ENCODE data around the gene NOP14.
A peak's percentile ranks its signal among the peaks of the same experiment; 100 is the strongest.

NOP14 gene

DNA sequence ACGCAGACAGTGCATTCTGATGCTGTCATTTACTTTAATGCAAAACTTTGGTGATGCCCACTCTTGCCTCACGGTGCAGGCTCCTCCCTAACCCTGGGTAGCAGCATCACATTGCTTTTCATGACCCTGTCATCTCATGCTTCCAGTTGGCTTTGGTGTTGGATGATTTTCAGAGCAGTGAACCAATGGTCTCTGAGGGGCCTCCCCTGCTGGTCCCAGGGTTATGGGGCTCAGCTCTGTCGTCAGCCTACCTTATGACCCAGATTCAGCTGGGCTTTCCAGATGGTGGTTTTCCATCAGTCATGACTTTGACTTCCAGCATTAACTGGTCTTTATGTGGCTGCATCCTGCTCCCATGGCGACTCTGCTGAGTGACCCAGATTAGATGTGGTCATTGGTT, 56.0 kb downstream of the NOP14 start:
- DNase-seq, result peak in 2 of 42 donors; percentile 13 to 37
- intact Hi-C loops (cut with DNase I), result no loop called here

DNA sequence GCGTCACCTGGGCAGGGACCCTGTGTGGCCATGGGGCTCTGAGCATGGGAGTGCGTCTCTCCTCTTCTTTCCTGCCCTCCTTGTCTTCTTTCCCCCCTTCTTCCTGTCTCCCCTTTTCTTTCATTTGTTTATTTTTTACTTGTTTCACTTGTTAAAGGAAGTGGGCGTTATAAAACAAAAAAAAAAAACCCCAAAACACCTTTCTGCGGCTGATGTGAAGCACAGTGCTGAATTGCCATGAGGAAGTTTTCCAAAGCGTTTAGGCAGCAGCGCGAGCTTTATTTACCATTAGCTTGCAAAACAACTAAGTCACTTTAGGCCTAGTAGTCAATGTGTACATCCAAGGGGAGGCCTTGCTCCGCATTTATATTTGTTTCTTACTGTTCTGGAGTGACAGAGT, 57.0 kb downstream of the NOP14 start:
- DNase-seq, result peak in 2 of 42 donors; percentile 2 to 35
- intact Hi-C loops (cut with DNase I), result no loop called here

DNA sequence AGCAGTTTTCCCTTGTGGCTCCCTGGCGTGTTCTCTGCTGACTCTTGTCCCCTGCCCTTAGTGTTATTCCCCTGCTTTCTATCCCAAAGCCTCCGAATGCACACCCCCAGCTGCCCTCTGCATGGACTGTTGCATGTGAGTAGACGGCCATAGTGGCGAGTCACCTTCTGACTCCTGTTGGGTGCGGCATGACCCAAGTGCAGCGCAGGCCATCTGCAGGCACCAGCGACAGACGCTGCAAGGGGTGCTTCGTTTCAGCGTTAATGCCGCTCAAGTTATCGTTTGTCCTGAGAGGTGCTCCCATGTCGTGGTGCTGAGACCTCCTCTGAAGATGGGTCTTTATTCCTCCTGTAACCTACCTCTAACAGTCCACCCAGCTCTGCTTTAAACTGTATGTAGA, 57.7 kb downstream of the NOP14 start:
- intact Hi-C loops (cut with DNase I), result no loop called here
- peak in 2 of 42 donors; percentile 4 to 39 for DNase-seq

DNA sequence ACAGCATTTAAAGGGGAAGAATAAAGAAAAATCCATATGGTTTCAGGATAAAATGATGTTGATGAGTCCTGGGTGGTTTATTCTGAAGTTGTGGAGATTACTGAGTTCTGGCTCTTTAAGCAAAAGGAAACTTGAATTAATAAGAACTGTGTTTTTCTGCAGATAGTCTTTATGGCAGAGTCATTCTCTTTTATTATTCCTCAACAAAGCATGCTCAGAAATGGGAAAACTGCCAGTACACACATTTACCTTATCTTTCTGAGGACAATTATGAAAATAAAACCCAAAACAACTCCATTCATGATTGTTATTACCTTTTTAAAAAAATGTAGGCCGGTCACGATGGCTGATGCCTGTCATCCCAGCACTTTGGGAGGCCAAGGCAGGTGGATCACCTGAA, 61.1 kb downstream of the NOP14 start:
- no peak for DNase-seq
- intact Hi-C loops (cut with DNase I), result no loop called here

DNA sequence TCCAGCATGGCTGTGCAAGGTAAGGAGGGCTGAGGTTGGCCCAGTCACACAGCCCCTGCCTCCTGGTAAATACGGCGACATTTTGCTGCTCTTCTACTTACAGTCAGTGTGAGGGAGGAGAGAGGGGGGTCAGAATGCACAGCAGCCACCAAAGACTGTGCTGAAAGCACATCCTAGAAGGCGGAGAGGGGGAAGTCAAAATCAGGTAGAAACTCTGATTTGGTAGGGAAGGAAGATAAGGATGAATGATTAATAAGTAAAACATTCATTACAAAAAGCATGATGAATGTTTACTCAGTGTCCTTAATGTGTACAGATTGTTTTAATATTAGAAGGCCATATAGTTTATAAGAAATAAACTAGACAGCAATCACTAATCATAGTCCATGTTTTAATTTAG, 62.0 kb downstream of the NOP14 start:
- intact Hi-C loops (cut with DNase I), result no loop called here
- peak in 1 of 42 donors; percentile 9 for DNase-seq

DNA sequence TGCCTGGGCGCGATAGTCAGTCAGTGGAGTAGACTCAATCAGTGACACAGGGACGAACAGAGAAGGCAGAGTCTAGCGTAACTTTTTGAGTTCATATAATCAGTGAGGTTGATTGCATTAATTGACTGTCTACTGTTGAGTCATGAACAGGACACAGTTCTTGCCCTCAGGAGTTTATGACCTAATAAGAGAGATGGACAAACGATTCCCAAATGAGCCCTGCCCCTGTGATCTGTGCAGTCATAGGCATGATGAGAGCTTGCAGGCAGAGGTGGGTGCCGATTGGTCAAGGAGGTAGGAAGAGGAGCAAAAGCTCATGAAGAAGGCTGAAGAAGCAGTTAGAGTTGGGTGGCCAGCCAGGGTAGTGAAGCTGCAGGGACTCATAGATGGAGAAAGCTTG, 62.5 kb downstream of the NOP14 start:
- intact Hi-C loops (cut with DNase I), result no loop called here
- DNase-seq, result peak in 1 of 42 donors; percentile 25

DNA sequence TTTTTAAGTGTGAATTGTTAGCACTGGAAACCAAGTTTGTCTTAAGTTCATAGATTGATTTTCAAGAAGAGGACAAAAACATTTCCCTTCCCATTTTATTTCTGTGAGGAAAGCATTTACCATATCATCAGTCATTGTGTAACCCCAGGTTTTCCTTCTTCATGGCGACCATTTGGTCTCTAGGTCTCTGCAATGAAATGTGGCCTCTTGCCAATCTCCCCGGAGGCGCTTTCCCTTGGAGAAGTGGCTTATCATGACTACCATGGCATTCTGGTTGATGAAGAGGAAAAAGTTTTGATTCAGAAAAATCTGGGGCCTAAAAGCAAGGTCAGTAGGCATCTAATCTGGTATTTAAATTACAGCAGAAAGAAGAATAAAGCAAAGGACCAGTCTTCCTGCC, 65.2 kb downstream of the NOP14 start:
- intact Hi-C loops (cut with DNase I), result no loop called here
- peak in 1 of 42 donors; percentile 40 for DNase-seq

DNA sequence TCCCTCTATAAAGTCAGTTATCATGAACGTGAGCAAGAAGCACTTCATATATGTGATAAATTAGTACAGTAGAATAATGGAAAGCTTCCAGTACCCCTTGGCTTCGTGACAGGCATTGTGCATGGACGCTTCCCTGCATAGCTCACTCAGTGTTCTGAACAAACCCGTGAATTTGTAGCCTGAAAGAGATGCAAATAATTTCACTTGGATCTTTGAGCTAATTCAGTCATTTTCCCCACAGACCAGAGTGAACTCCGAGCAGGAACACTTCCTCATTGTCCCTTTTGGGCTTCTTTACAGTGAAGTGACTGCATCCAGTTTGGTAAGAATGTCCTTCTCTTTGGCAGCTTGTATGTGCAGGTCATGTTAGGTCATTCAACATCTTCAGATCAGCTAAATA, 69.4 kb downstream of the NOP14 start:
- DNase-seq, result peak in 5 of 42 donors; percentile 18 to 73 (median 45)
- intact Hi-C loops (cut with DNase I), result no loop called here

DNA sequence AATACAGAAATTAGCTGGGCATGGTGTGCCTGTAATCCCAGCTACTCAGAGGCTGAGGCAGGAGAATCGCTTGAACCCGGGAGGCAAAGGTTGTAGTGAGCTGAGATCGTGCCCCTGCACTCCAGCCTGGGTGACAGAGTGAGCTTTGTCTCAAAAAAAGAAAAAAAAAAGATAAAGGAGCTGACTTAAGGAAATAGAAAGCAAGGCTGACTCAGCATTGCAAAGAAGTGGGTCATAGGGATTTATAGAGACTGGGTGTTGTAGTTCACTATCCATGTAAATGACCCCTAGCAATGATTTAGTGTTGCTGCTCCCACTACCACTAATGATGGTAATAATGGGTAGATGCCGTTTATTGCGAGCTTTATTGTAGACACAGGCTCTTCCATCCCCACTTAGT, 71.9 kb downstream of the NOP14 start:
- no peak for DNase-seq
- intact Hi-C loops (cut with DNase I), result no loop called here

DNA sequence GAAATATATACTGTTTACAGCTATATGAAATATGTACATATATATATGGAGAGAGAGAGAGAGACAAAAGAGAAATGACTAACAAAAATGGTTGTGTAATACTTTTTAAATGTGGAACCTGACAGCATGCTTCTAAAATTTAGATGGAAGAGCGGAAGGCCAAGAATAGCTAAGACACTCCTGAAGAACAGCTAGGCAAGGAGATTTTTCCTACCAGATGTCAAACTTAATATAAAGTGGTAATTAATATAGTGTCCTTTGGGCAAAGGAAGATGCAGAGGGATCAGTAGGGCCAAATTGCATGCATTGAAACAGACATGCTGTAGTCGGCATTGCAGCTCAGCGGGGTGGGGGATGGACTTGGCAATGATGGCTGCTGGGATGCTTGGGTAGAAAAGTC, 74.3 kb downstream of the NOP14 start:
- no peak for DNase-seq
- intact Hi-C loops (cut with DNase I), result no loop called here

Measured in head of caudate nucleus (tissue), 42 donors.